SU-DHL-6 (cell line): ENCODE results near the gene WDTC1.

Experiments used
- H2AFZ ChIP-seq: fragments of 200-600 bp; sonication (generic); 2 replicates; pipeline ENCODE4 v1.6.1; 2014; ENCODE audit warnings: low read depth, mild to moderate bottlenecking, moderate library complexity, mixed read lengths, antibody characterized with exemption, low read length; ENCODE audit not compliant: severe bottlenecking
- H3F3A ChIP-seq: fragments of 200-600 bp; shearing (Covaris generic); 2 replicates; pipeline ENCODE4 v1.6.0; 2016; ENCODE audit warnings: antibody characterized with exemption, mild to moderate bottlenecking; ENCODE audit not compliant: insufficient read depth
- H3K27ac ChIP-seq: fragments of 200-600 bp; sonication (generic); 2 replicates; pipeline ENCODE4 v1.5.1; 2016; ENCODE audit warnings: low read depth, mild to moderate bottlenecking, low read length, moderate library complexity, mixed read lengths
- H3K27me3 ChIP-seq: fragments of 200-600 bp; sonication (generic), shearing (Covaris generic); 2 replicates; pipeline ENCODE4 v1.6.0; 2014; ENCODE audit warnings: mild to moderate bottlenecking, low read length
- H3K36me3 ChIP-seq: fragments of 200-600 bp; sonication (generic); 2 replicates; pipeline ENCODE4 v1.6.1; 2014; ENCODE audit warnings: mild to moderate bottlenecking, low read length, mixed read lengths
- H3K4me2 ChIP-seq: fragments of 300-600, 200-600 bp; shearing (Covaris generic), sonication (generic); 2 replicates; pipeline ENCODE4 v1.6.0; 2014; ENCODE audit warnings: low read length, low read depth, mild to moderate bottlenecking; ENCODE audit not compliant: poor library complexity, severe bottlenecking
- H3K4me3 ChIP-seq: fragments of 200-600 bp; sonication (generic); 2 replicates; pipeline ENCODE4 v1.5.1; 2014; ENCODE audit warnings: antibody characterized with exemption, low read length, mild to moderate bottlenecking, mixed read lengths; ENCODE audit not compliant: insufficient read depth, poor library complexity, severe bottlenecking
- H3K79me2 ChIP-seq: fragments of 200-600 bp; sonication (generic); 2 replicates; pipeline ENCODE4 v1.6.1; 2014; ENCODE audit warnings: mild to moderate bottlenecking, low read length, moderate library complexity; ENCODE audit not compliant: insufficient read depth
- H3K9ac ChIP-seq: fragments of 200-600 bp; sonication (generic); 2 replicates; pipeline ENCODE4 v1.7.0; 2014; ENCODE audit warnings: mild to moderate bottlenecking, low read length
- H3K9me2 ChIP-seq: fragments of 200-600 bp; sonication (generic); replicated peaks from 2 replicates; pipeline ENCODE4 v1.6.1; 2014; ENCODE audit warnings: low read length; ENCODE audit not compliant: insufficient read depth
- H3K9me3 ChIP-seq: fragments of 200-600 bp; sonication (generic); 2 replicates; pipeline ENCODE4 v1.6.1; 2014; ENCODE audit warnings: low read length, mixed read lengths; ENCODE audit not compliant: insufficient read depth
- H4K20me1 ChIP-seq: fragments of 200-600 bp; sonication (generic); 2 replicates; pipeline ENCODE4 v1.6.1; 2014; ENCODE audit warnings: low read depth, mild to moderate bottlenecking, antibody characterized with exemption, low read length, moderate library complexity, mixed read lengths
- CTCF ChIP-seq: fragments of 200-600 bp; sonication (generic); IDR thresholded peaks from one replicate; pipeline ENCODE4 v1.5.1; 2017; ENCODE audit warnings: antibody characterized with exemption, mild to moderate bottlenecking, low read length, moderate library complexity; ENCODE audit not compliant: insufficient read depth, poor library complexity, severe bottlenecking
- EZH2phosphoT487 ChIP-seq: fragments of 200-600 bp; sonication (generic), shearing (Covaris generic); conservative IDR thresholded peaks from 2 replicates; pipeline ENCODE4 v1.6.1; 2018; ENCODE audit warnings: mild to moderate bottlenecking, antibody characterized with exemption, low read length, moderate library complexity, mixed read lengths

WDTC1 gene

DNA sequence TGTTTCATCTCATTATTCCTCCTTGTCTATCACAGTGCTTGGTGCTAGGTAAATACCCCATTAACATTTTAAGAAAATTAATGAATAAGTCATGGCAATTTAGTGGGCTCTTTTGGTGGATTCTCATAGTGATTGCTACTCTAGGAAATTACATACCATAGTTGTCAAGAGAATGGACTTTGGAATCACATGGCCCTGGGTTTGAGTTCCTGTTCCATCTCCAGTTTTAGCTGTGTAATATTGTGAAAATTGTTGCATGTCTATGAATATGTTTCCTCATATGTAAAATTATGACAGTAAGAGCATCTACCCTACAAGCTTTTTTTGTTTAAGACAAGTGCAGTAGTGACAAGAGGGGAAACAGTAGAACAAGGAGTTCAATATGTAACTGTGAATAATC, 20.7 kb downstream of the WDTC1 start:
- Histone ChIP-seq H3K9ac (0 out of 2 replicates have a peak overlapping the region, but pooled peaks have one; percentile 11), H3F3A (peaks cover 54% of the 10 kb centered on the region), H3K36me3 (no peaks in the 10 kb centered on the region), H3K4me2 (peak overlapping the region; percentile 100), H4K20me1 (no peaks in the 10 kb centered on the region), H3K9me3 (no peaks in the 10 kb centered on the region), H3K4me3 (peak overlapping the region; percentile 10), H2AFZ (no peak overlapping the region), H3K79me2 (peaks cover 14% of the 10 kb centered on the region), H3K27me3 (no peaks in the 10 kb centered on the region), H3K27ac (peak overlapping the region; percentile 100), H3K9me2 (no peaks in the 10 kb centered on the region)
- TF ChIP-seq EZH2phosphoT487 = no peak

- no peak overlapping the region for H3K27ac ChIP-seq
- no peaks in the 10 kb centered on the region for H3K9me3 ChIP-seq
- H2AFZ ChIP-seq = no peak overlapping the region
- H3K4me3 ChIP-seq = no peak overlapping the region
- peaks cover 8% of the 10 kb centered on the region for H3K79me2 ChIP-seq
- H3K4me2 ChIP-seq = no peak overlapping the region
- TF ChIP-seq CTCF (no peak), EZH2phosphoT487 (no peak)
- H3F3A ChIP-seq = peaks cover 36% of the 10 kb centered on the region
- H3K36me3 ChIP-seq = no peaks in the 10 kb centered on the region
- no peaks in the 10 kb centered on the region for H3K9me2 ChIP-seq
- H3K27me3 ChIP-seq = no peaks in the 10 kb centered on the region
- no peaks in the 10 kb centered on the region for H4K20me1 ChIP-seq
- no peak overlapping the region for H3K9ac ChIP-seq
These were observed 22.7 kb downstream of the WDTC1 start for GRCh38 chr1:27257155-27257554.

DNA sequence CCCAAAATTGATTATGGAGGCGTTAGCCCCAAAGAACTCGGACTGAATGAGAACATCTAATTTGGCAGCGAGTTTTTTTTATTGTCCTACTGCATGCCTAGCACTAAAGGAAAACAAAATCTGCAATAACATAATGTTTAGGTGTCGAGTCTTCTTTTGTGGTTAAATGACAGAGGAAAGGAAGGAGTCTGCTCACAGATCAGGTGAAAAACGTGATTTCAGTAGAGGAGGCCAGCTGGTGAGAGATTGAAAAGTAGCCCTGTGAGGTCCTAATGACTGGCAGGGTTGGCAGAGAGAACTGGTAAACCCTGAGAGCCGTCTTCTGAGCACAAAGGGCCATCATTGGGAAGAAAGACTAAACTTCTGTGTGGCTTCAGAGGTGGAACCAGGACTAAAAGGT, 24.2 kb downstream of the WDTC1 start:
- Histone ChIP-seq H3K36me3 (peaks cover 4% of the 10 kb centered on the region; the same call in 1 of the 2 replicates), H3K4me2 (no peak overlapping the region), H3K9me3 (no peaks in the 10 kb centered on the region)

More for the DNA sequence above, 24.2 kb downstream of the WDTC1 start:
- Histone ChIP-seq H3K79me2 (peaks cover 8% of the 10 kb centered on the region), H3K27ac (peak overlapping the region; percentile 33; the same call in 1 of the 2 replicates), H2AFZ (no peak overlapping the region), H3K4me3 (no peak overlapping the region), H3K27me3 (no peaks in the 10 kb centered on the region), H3K9me2 (no peaks in the 10 kb centered on the region), H3F3A (peaks cover 25% of the 10 kb centered on the region), H3K9ac (no peak overlapping the region), H4K20me1 (no peaks in the 10 kb centered on the region)
- TF ChIP-seq CTCF (no peak), EZH2phosphoT487 (no peak)
